Measurements from ENCODE around the gene ZDHHC12. TPM values are rescaled to one million over a fixed set of nuclear protein-coding genes. Genes with fewer than 3 reads are reported as not detected.
A peak's percentile ranks its signal among the peaks of the same experiment; 100 is the strongest.

Gene ZDHHC12
- total RNA-seq, 2 experiments from 2014 or later: 40.0 to 56.8 TPM

- CTCF ChIA-PET (ENCODE audit: unreplicated experiment): interaction anchor here (1.2 kb wide), 1 partner anchor 95 kb away, joined by 4 read pairs; the partner anchor contains the start of gene ENDOG
- H3K4me1 ChIP-seq (ENCODE audit: insufficient read depth, low read length, poor library complexity, severe bottlenecking): peaks cover 24% of the 10 kb centered on the region
- H4K20me1 ChIP-seq (ENCODE audit: insufficient read depth, low read length): no peaks in the 10 kb centered on the region
- peak overlapping the region; percentile 14 for H3K27ac ChIP-seq (ENCODE audit: low read depth, low read length, poor library complexity, severe bottlenecking)
- TF ChIP-seq CTCF (conservative IDR thresholded peaks at IDR 0.05; ENCODE audit: low read length): no peak
- no peak for TF ChIP-seq EZH2phosphoT487 (IDR thresholded peaks at IDR 0.05; ENCODE audit: borderline replicate concordance, low read depth, low read length)
- peak overlapping the region; percentile 90 for H3K4me3 ChIP-seq (ENCODE audit: low read depth, low read length, poor library complexity, severe bottlenecking)
- BruUV-seq (replicated peaks): no TSS peak
- H3K9me3 ChIP-seq (ENCODE audit: low read length): no peaks in the 10 kb centered on the region
- no peak for DNase-seq (ENCODE audit: low spot score)
- peaks cover 5% of the 10 kb centered on the region; the same call in 1 of the 2 replicates for H3K79me2 ChIP-seq (ENCODE audit: insufficient read depth, low read depth, low read length)
- H3K9me2 ChIP-seq (ENCODE audit: insufficient read depth, low read length): no peaks in the 10 kb centered on the region
- H3K36me3 ChIP-seq (ENCODE audit: insufficient read depth, low read length): no peaks in the 10 kb centered on the region; the same call in 1 of the 2 replicates
- intact Hi-C loops (cut with micrococcal nuclease; ENCODE audit: unreplicated experiment): loop anchor here (5.0 to 10.0 kb wide), 4 partner anchors 78 to 265 kb away; partner anchors contain the start of genes ODF2, PHYHD1 and SPTAN1
- POLR2A ChIA-PET: no interaction called here
- H2AFZ ChIP-seq (ENCODE audit: low read length): no peak overlapping the region
- peak overlapping the region; percentile 94 for H3K4me2 ChIP-seq (ENCODE audit: low read length)
Observed at GRCh38 chr9:128722380-128723351, 1.3 kb downstream of the ZDHHC12 start.

DNA sequence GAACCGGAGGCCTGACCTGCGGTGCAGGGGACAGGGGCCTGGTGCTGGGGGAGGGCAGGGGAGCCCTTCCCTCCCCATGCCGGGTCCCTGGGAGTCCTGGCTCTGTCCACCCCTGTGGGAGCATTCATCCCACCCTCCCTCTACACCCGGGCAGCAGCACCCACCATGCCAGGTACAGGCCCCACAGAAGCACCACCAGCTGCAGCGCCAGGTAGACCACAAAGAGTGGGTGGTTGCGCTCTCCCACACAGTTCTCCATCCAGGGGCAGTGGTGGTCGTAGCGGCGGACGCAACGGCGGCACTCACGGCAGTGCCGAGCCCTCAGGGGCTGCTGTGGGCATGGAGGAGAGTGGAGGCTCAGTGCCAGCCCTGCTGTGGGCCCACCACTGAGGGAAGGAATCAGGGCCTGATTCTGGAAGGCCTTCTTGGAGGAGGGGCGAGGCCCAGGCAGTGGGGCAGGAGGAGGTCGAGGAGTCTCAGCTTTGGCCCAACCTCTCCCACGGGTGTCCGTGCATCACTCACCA lies 2.4 kb downstream of the ZDHHC12 start:
- H2AFZ ChIP-seq (ENCODE audit: low read length): no peak overlapping the region
- BruUV-seq (replicated peaks): no TSS peak
- POLR2A ChIA-PET: no interaction called here

More for the DNA sequence above, 2.4 kb downstream of the ZDHHC12 start:
- no peak overlapping the region for H3K4me2 ChIP-seq (ENCODE audit: low read length)
- TF ChIP-seq CTCF (conservative IDR thresholded peaks at IDR 0.05; ENCODE audit: low read length) (no peak), EZH2phosphoT487 (IDR thresholded peaks at IDR 0.05; ENCODE audit: borderline replicate concordance, low read depth, low read length) (no peak)
- no peak overlapping the region for H3K27ac ChIP-seq (ENCODE audit: low read depth, low read length, poor library complexity, severe bottlenecking)
- H4K20me1 ChIP-seq (ENCODE audit: insufficient read depth, low read length): no peaks in the 10 kb centered on the region
- intact Hi-C loops (cut with micrococcal nuclease; ENCODE audit: unreplicated experiment): loop anchor here (5.0 to 10.0 kb wide), 4 partner anchors 77 to 264 kb away; partner anchors contain the start of genes ODF2, PHYHD1 and SPTAN1
- no peaks in the 10 kb centered on the region; the same call in 1 of the 2 replicates for H3K36me3 ChIP-seq (ENCODE audit: insufficient read depth, low read length)
- CTCF ChIA-PET (ENCODE audit: unreplicated experiment): interaction anchor here (1.2 kb wide), 1 partner anchor 96 kb away, joined by 4 read pairs; the partner anchor contains the start of gene ENDOG
- peaks cover 20% of the 10 kb centered on the region for H3K4me1 ChIP-seq (ENCODE audit: insufficient read depth, low read length, poor library complexity, severe bottlenecking)
- no peaks in the 10 kb centered on the region for H3K9me3 ChIP-seq (ENCODE audit: low read length)
- H3K79me2 ChIP-seq (ENCODE audit: insufficient read depth, low read depth, low read length): peaks cover 5% of the 10 kb centered on the region; the same call in 1 of the 2 replicates
- H3K4me3 ChIP-seq (ENCODE audit: low read depth, low read length, poor library complexity, severe bottlenecking): no peak overlapping the region
- no peak for DNase-seq (ENCODE audit: low spot score)
- H3K9me2 ChIP-seq (ENCODE audit: insufficient read depth, low read length): no peaks in the 10 kb centered on the region
